Thoracic aorta (tissue), 2 donors: Measurements from ENCODE around the gene RND2. TPM values are rescaled to one million over a fixed set of nuclear protein-coding genes. Genes with fewer than 3 reads are reported as not detected.

Experiments used
- ATAC-seq: fragments of 150-250 bp; one replicate; pipeline ENCODE4 v1.8.0; 2017; ENCODE audit warnings: low read depth; ENCODE audit not compliant: insufficient number of reproducible peaks, low FRiP score
- DNase-seq: peaks from one replicate; pipeline ENCODE4 v3.0.0-alpha.2; 2020; ENCODE audit warnings: low spot score
- H3K27ac ChIP-seq, 2 donors: fragments of 200-600 bp; sonication (generic); 1 replicate in 1 of 2; 2 replicates in 1 of 2; pipeline ENCODE4 v1.5.1; 2016; ENCODE audit warnings: mild to moderate bottlenecking in 2 of 2, moderate library complexity in 2 of 2
- H3K27me3 ChIP-seq: fragments of 200-600 bp; sonication (generic); replicated peaks from 2 replicates; pipeline ENCODE4 v1.6.0; 2016; ENCODE audit warnings: mild to moderate bottlenecking; ENCODE audit not compliant: insufficient read depth
- H3K36me3 ChIP-seq: fragments of 200-600 bp; sonication (generic); one replicate; pipeline ENCODE4 v1.5.1; 2016
- H3K4me1 ChIP-seq, 2 donors: fragments of 200-600 bp; sonication (generic); 1 replicate in 1 of 2; 2 replicates in 1 of 2; pipeline versions ENCODE4 v1.5.1 to v1.6.0; 2016; ENCODE audit warnings: low read depth in 2 of 2, mild to moderate bottlenecking in 1 of 2; ENCODE audit not compliant: control insufficient read depth in 1 of 2
- H3K4me3 ChIP-seq: fragments of 200-600 bp; sonication (generic); 2 replicates; pipeline ENCODE4 v1.5.1; 2016; ENCODE audit warnings: mild to moderate bottlenecking
- H3K9me3 ChIP-seq: fragments of 200-600 bp; sonication (generic); 2 replicates; pipeline ENCODE4 v1.5.1; 2016
- total RNA-seq, 2 donors: library from RNA; depleted of rRNA; stranded (reverse); fragments of >200 nt; gene quantifications; one replicate each; pipeline versions ENCODE4 v1.1.0 to v1.2.3, GENCODE V29; 2016
- TF ChIP-seq, protein P1 (sequence below): fragments of 200-600 bp; sonication (generic); IDR thresholded peaks from one replicate; pipeline ENCODE4 v1.5.1; 2019; ENCODE audit warnings: antibody characterized with exemption

The RND2 gene
- total RNA-seq, 2 donors from 2014 or later, result 0.81 to 2.4 TPM

DNA sequence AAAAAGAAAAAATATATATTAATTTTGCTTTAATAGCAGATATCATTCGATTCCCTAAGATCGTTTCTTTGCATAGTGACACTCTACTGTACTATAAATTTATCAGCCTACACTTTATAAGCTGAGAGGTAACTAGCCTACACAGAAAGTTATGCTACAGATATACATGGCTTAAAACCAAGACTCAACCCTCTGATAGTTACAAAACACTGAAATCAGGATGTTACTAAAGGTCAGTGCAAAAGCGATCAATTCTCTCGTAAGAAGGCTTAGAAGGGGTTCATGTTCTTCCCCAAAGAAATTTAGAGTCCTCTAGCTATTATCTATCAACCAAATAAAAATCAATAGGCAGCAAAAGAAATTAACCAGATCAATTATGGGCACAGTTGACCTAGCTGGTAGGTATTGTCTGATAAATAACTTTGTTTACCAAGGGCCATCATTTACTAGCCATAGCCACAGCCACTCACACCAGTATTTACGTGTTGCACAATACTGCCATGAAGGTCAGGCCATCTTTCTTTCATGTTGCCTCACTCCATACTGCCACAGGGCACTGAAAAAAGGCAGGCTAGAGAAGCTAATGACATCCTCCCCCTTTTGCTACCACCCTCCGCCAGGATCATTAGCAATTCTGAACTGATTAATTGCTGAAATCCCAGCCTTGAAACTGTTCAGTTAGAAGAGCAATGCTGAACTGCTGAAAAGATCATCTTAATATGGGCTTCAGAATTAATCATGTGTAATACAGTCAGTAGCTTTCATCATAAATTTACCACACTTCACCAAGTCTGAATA lies 43.7 kb downstream of the RND2 start:
- Histone ChIP-seq H3K27ac (no peak overlapping the region), H3K4me1 (no peaks in the 10 kb centered on the region), H3K27me3 (no peaks in the 10 kb centered on the region), H3K9me3 (no peaks in the 10 kb centered on the region), H3K4me3 (no peak overlapping the region), H3K36me3 (no peaks in the 10 kb centered on the region)
- TF ChIP-seq, protein P1, sequence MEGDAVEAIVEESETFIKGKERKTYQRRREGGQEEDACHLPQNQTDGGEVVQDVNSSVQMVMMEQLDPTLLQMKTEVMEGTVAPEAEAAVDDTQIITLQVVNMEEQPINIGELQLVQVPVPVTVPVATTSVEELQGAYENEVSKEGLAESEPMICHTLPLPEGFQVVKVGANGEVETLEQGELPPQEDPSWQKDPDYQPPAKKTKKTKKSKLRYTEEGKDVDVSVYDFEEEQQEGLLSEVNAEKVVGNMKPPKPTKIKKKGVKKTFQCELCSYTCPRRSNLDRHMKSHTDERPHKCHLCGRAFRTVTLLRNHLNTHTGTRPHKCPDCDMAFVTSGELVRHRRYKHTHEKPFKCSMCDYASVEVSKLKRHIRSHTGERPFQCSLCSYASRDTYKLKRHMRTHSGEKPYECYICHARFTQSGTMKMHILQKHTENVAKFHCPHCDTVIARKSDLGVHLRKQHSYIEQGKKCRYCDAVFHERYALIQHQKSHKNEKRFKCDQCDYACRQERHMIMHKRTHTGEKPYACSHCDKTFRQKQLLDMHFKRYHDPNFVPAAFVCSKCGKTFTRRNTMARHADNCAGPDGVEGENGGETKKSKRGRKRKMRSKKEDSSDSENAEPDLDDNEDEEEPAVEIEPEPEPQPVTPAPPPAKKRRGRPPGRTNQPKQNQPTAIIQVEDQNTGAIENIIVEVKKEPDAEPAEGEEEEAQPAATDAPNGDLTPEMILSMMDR, result no peak
- no peak for DNase-seq
- ATAC-seq, result no peak

DNA sequence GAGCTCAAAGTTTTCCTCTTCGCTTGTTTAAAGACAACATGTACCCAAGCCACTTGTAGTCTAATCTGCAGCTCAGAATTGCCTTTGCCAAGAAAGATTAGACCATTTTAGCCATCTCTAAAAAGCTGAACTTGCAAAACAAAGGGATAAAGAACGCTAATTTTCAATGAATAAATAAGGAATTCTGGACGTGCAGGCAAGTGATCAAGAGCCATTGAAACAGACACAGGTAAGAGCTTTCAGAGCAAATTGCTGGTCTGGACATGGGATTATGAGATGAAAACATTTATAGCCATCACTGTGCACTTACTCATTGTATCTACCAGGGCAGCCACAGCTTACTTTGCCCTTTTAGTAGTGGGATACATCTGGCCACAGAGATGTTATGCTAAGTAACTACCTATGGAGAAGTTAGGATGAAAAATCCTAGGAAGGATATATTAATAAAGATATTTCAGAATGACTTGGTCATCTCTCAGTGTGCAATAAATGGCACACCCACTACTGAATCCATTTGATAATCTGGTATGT lies 44.4 kb downstream of the RND2 start:
- Histone ChIP-seq H3K36me3 (no peaks in the 10 kb centered on the region), H3K4me1 (no peaks in the 10 kb centered on the region), H3K27me3 (no peaks in the 10 kb centered on the region), H3K4me3 (no peak overlapping the region), H3K27ac (no peak overlapping the region), H3K9me3 (no peaks in the 10 kb centered on the region)
- DNase-seq (no peak), ATAC-seq (no peak)
- TF ChIP-seq, protein P1, result no peak

DNA sequence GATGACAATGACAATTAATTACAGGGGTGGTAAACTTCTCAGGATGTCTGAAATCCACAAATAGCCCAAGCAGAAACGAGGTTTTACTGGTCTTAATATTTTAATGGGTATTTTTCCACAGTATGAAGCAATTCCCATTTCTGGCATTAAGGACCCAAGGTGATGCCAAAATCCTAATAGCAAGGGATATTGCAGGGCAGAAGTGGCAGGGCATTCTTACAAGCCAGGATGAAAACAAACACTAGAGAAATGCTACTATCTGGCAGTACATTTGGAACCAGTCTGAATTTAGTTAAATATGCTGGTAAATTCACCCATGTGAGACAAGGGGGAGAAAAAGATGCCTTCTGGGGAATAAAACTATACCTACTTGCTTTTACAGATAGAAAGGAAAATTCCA lies 45.2 kb downstream of the RND2 start:
- Histone ChIP-seq H3K4me3 (no peak overlapping the region), H3K9me3 (no peaks in the 10 kb centered on the region), H3K36me3 (no peaks in the 10 kb centered on the region), H3K27ac (no peak overlapping the region), H3K27me3 (no peaks in the 10 kb centered on the region), H3K4me1 (no peaks in the 10 kb centered on the region)
- ATAC-seq, result no peak
- DNase-seq, result no peak
- TF ChIP-seq, protein P1, result no peak

DNA sequence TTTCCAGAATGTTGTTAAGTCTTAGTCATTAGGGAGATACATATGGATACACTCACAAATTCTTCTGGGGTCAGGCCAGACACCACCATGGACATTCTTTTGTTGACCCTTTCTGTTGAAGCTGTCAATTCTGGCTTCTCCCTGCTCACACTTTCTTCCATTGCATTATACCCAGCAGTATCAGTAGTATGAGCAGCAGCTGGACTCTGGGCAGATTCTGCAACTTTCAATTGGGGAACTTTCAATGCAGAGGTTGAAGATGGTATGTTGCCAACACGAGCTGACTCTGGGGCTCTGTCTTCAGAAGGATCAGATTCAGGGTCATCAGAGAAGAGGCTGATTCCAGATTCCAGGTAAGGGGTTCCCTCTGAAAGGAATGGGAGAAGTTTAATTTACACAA lies 45.8 kb downstream of the RND2 start:
- no peak overlapping the region for H3K4me3 ChIP-seq
- H3K27me3 ChIP-seq, result no peaks in the 10 kb centered on the region
- no peak for DNase-seq
- H3K27ac ChIP-seq, result no peak overlapping the region
- H3K4me1 ChIP-seq, result no peaks in the 10 kb centered on the region
- H3K9me3 ChIP-seq, result no peaks in the 10 kb centered on the region
- no peak for ATAC-seq
- no peaks in the 10 kb centered on the region for H3K36me3 ChIP-seq
- TF ChIP-seq, protein P1, result no peak

DNA sequence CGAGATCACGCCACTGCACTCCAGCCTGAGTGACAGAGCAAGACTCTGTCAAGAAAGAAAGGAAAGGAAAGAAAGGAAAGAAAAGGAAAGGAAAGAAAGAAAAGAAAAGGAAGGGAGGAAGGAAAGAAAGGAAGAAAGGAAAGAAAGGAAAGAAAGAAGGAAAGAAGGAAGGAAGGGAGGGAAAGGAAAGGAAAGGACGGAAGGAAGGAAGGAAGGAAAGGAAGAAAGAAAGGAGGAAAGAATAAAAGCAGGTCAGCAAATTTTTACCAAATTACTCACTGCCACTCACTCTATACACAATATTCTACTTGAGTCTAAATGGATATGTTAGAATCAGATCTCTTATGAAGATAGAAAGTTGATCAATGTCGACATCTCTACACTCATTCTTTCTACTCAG lies 49.8 kb downstream of the RND2 start:
- Histone ChIP-seq H3K27ac (no peak overlapping the region), H3K4me3 (no peak overlapping the region), H3K9me3 (no peaks in the 10 kb centered on the region), H3K4me1 (no peaks in the 10 kb centered on the region), H3K27me3 (no peaks in the 10 kb centered on the region), H3K36me3 (no peaks in the 10 kb centered on the region)
- TF ChIP-seq, protein P1, result no peak
- ATAC-seq, result no peak
- DNase-seq, result no peak
